SK-N-SH treated with all-trans-retinoic acid at 6 μM for 48 hours (cell line): Measurements from ENCODE around the gene FAM241B.
A peak's percentile ranks its signal among the peaks of the same experiment; 100 is the strongest.

ENCODE experiments used
- ATAC-seq: fragments of 200-7000 bp; cut with Tn5 transposase; 3 replicates; pipeline ENCODE4 v1.9.1; 2020; ENCODE audit warnings: mild to moderate bottlenecking, moderate library complexity
- ARNTL ChIP-seq: fragments of 450-650 bp; formaldehyde crosslinking; IDR thresholded peaks from 2 replicates; pipeline ENCODE4 v1.5.0; 2020; ENCODE audit warnings: low read depth, mild to moderate bottlenecking, moderate library complexity, borderline replicate concordance
- CSDC2 ChIP-seq: fragments of 250-450 bp; sonication (Bioruptor Pico); IDR thresholded peaks from 2 replicates; pipeline ENCODE4 v1.5.0; 2020; ENCODE audit warnings: mild to moderate bottlenecking, moderate library complexity
- ESRRG ChIP-seq: fragments of 250-450 bp; sonication (Bioruptor Pico); IDR thresholded peaks from 2 replicates; pipeline ENCODE4 v1.6.1; 2021; ENCODE audit warnings: mild to moderate bottlenecking
- GLIS3 ChIP-seq: fragments of 250-450 bp; sonication (Bioruptor Pico); IDR thresholded peaks from 2 replicates; pipeline ENCODE4 v1.5.0; 2020; ENCODE audit warnings: mild to moderate bottlenecking, moderate library complexity
- ISL1 ChIP-seq: fragments of 250-450 bp; sonication (Bioruptor Pico); IDR thresholded peaks from 2 replicates; pipeline ENCODE4 v2.1.2; 2022; ENCODE audit warnings: mild to moderate bottlenecking, moderate library complexity
- TOX ChIP-seq: fragments of 250-450 bp; sonication (Bioruptor Pico); IDR thresholded peaks from 2 replicates; pipeline ENCODE4 v1.8.0; 2021; ENCODE audit warnings: mild to moderate bottlenecking, moderate library complexity, borderline replicate concordance
- ZC3H10 ChIP-seq: fragments of 250-450 bp; sonication (Bioruptor Pico); IDR thresholded peaks from 2 replicates; pipeline ENCODE4 v1.5.1; 2021; ENCODE audit warnings: mild to moderate bottlenecking, moderate library complexity
- ZFP3 ChIP-seq: fragments of 250-450 bp; sonication (Bioruptor Pico); IDR thresholded peaks from 2 replicates; pipeline ENCODE4 v1.5.0; 2020; ENCODE audit warnings: mild to moderate bottlenecking, moderate library complexity
- ZFP30 ChIP-seq: fragments of 450-650 bp; formaldehyde crosslinking; IDR thresholded peaks from 2 replicates; pipeline ENCODE4 v1.5.0; 2022; ENCODE audit warnings: mild to moderate bottlenecking, moderate library complexity
- ZNF70 ChIP-seq: fragments of 450-650 bp; formaldehyde crosslinking; IDR thresholded peaks from 2 replicates; pipeline ENCODE4 v1.5.0; 2020; ENCODE audit warnings: mild to moderate bottlenecking, moderate library complexity
- ZNF8 ChIP-seq: fragments of 450-650 bp; formaldehyde crosslinking; IDR thresholded peaks from 2 replicates; pipeline ENCODE4 v1.5.0; 2020; ENCODE audit warnings: mild to moderate bottlenecking, moderate library complexity
- TF ChIP-seq, protein P1 (sequence below): fragments of 250-450 bp; sonication (Bioruptor Pico); IDR thresholded peaks from 2 replicates; pipeline ENCODE4 v1.5.1; 2021; ENCODE audit warnings: mild to moderate bottlenecking, moderate library complexity
- TF ChIP-seq, protein P2 (sequence below): fragments of 250-450 bp; sonication (Bioruptor Pico); IDR thresholded peaks from 2 replicates; pipeline ENCODE4 v1.5.1; 2020; ENCODE audit warnings: low read depth, mild to moderate bottlenecking, moderate library complexity
- TF ChIP-seq, protein P3 (sequence below): fragments of 250-450 bp; sonication (Bioruptor Pico); IDR thresholded peaks from 2 replicates; pipeline ENCODE4 v1.8.0; 2020; ENCODE audit warnings: mild to moderate bottlenecking, moderate library complexity, borderline replicate concordance
- TF ChIP-seq, protein P4 (sequence below): fragments of 250-450 bp; sonication (Bioruptor Pico); IDR thresholded peaks from 2 replicates; pipeline ENCODE4 v1.5.0; 2020; ENCODE audit warnings: mild to moderate bottlenecking, moderate library complexity

The FAM241B gene

DNA sequence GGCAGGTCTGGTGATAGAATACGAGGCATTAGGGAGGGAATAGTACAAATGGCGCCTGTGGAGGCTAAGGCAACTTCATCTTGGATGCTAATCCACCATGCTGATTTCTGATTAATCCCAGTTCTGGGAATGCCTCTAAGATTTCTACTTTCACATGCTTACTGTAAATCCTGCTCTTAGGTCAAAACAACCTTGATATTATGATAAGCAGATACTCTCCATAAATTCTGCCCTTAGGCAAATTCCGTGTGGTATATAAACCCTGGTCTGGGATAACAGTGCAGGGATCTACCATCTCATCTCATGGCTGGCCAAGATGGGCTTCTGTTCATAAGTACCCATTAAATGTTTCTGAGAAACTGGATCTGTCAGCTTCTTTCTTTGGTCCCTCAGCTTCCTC, 45.4 kb upstream of the FAM241B start (continued):
- TF ChIP-seq, protein P1, sequence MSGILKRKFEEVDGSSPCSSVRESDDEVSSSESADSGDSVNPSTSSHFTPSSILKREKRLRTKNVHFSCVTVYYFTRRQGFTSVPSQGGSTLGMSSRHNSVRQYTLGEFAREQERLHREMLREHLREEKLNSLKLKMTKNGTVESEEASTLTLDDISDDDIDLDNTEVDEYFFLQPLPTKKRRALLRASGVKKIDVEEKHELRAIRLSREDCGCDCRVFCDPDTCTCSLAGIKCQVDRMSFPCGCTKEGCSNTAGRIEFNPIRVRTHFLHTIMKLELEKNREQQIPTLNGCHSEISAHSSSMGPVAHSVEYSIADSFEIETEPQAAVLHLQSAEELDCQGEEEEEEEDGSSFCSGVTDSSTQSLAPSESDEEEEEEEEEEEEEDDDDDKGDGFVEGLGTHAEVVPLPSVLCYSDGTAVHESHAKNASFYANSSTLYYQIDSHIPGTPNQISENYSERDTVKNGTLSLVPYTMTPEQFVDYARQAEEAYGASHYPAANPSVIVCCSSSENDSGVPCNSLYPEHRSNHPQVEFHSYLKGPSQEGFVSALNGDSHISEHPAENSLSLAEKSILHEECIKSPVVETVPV (CRISPR knock-in tag): no peak
- TF ChIP-seq ZFP3 (CRISPR knock-in tag): no peak

DNA sequence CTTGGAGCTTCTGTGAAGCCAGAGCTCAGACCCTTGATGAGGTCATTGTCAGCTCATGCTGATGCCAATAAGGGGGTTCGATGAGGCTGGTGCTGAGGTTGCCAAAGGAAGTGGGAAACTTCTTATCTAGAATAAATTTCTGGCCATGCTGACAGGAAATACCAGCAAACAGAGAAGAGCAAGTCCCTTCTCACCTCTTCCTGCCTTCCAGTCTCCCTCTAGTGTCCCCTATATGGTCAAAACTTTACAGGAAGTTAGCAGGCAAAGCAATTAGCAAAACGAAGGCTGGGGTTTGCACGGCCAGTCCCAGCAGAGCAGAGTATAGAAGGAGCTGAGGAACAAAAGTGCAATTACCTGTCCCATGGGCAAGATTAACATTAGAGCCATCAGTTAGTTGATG, 41.7 kb upstream of the FAM241B start:
- TF ChIP-seq ARNTL (CRISPR knock-in tag): no peak
- TF ChIP-seq, protein P2, sequence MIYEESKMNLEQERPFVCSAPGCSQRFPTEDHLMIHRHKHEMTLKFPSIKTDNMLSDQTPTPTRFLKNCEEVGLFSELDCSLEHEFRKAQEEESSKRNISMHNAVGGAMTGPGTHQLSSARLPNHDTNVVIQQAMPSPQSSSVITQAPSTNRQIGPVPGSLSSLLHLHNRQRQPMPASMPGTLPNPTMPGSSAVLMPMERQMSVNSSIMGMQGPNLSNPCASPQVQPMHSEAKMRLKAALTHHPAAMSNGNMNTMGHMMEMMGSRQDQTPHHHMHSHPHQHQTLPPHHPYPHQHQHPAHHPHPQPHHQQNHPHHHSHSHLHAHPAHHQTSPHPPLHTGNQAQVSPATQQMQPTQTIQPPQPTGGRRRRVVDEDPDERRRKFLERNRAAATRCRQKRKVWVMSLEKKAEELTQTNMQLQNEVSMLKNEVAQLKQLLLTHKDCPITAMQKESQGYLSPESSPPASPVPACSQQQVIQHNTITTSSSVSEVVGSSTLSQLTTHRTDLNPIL: no peak
- no peak for TF ChIP-seq ZFP3 (CRISPR knock-in tag)
- TF ChIP-seq, protein P3, sequence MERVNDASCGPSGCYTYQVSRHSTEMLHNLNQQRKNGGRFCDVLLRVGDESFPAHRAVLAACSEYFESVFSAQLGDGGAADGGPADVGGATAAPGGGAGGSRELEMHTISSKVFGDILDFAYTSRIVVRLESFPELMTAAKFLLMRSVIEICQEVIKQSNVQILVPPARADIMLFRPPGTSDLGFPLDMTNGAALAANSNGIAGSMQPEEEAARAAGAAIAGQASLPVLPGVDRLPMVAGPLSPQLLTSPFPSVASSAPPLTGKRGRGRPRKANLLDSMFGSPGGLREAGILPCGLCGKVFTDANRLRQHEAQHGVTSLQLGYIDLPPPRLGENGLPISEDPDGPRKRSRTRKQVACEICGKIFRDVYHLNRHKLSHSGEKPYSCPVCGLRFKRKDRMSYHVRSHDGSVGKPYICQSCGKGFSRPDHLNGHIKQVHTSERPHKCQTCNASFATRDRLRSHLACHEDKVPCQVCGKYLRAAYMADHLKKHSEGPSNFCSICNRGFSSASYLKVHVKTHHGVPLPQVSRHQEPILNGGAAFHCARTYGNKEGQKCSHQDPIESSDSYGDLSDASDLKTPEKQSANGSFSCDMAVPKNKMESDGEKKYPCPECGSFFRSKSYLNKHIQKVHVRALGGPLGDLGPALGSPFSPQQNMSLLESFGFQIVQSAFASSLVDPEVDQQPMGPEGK (CRISPR knock-in tag): no peak
- TF ChIP-seq ZC3H10 (CRISPR knock-in tag): no peak
- TF ChIP-seq ESRRG (CRISPR knock-in tag): no peak
- TF ChIP-seq, all 23 proteins: peak for 0
- no peak for ATAC-seq

DNA sequence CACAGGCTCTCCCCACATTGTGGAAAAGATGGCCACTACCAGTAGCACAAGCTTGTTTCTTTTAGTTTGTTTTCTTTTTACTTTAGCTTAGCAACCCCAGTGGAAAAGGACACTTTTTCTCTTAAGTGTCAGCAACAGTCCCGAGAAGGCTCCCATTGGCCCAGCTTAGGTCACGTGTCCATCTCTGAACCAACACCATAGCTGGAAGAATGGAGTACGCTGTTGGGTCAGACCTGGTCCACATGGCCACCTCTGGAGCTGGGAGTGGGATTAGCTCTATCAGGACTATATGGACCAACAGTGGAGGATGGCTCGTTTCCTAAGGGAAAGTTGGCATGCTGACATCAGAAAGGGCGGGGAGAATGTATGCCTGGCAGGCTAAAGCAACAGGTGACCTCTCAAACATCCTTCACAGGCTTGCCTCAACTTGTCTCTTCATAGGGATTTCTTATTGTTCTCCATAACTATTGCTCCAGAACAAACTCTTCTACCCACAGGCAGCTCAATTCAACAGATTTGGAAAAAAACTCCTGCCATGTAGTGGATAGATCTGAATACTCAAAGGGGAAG, 29.2 kb upstream of the FAM241B start:
- TF ChIP-seq TOX (CRISPR knock-in tag) (no peak), ZFP30 (CRISPR knock-in tag) (no peak), ZNF8 (no peak), ISL1 (CRISPR knock-in tag) (no peak), ZC3H10 (CRISPR knock-in tag) (no peak), ARNTL (CRISPR knock-in tag) (no peak), ZNF70 (CRISPR knock-in tag) (no peak), CSDC2 (CRISPR knock-in tag) (no peak)
- TF ChIP-seq, protein P3 (CRISPR knock-in tag): no peak
- TF ChIP-seq, protein P2: no peak
- TF ChIP-seq, protein P4, sequence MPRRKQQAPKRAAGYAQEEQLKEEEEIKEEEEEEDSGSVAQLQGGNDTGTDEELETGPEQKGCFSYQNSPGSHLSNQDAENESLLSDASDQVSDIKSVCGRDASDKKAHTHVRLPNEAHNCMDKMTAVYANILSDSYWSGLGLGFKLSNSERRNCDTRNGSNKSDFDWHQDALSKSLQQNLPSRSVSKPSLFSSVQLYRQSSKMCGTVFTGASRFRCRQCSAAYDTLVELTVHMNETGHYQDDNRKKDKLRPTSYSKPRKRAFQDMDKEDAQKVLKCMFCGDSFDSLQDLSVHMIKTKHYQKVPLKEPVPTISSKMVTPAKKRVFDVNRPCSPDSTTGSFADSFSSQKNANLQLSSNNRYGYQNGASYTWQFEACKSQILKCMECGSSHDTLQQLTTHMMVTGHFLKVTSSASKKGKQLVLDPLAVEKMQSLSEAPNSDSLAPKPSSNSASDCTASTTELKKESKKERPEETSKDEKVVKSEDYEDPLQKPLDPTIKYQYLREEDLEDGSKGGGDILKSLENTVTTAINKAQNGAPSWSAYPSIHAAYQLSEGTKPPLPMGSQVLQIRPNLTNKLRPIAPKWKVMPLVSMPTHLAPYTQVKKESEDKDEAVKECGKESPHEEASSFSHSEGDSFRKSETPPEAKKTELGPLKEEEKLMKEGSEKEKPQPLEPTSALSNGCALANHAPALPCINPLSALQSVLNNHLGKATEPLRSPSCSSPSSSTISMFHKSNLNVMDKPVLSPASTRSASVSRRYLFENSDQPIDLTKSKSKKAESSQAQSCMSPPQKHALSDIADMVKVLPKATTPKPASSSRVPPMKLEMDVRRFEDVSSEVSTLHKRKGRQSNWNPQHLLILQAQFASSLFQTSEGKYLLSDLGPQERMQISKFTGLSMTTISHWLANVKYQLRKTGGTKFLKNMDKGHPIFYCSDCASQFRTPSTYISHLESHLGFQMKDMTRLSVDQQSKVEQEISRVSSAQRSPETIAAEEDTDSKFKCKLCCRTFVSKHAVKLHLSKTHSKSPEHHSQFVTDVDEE (CRISPR knock-in tag): no peak
- no peak for ATAC-seq

DNA sequence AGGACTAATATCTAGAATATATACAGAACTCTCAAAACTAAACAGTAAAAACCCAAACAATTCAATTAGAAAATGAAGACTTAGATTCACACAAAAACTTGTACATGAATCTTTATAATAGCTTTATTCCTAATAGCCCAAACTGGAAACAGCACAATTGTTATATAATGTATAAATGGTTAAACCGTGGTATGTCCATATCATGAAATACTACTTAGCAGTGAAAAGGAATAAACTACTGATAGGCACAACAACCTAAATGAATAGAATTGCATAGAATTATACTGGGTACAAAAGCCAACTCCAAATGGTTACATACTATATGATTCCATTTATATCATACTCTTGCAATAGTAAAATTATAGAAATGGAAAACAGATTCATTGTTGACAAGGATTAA, 21.0 kb upstream of the FAM241B start:
- ATAC-seq: no peak
- TF ChIP-seq, protein P4 (CRISPR knock-in tag): no peak
- TF ChIP-seq GLIS3: no peak
- TF ChIP-seq ZNF8: peak; percentile 91
